ENCODE measurements around the gene KLHL29.

The KLHL29 gene

DNA sequence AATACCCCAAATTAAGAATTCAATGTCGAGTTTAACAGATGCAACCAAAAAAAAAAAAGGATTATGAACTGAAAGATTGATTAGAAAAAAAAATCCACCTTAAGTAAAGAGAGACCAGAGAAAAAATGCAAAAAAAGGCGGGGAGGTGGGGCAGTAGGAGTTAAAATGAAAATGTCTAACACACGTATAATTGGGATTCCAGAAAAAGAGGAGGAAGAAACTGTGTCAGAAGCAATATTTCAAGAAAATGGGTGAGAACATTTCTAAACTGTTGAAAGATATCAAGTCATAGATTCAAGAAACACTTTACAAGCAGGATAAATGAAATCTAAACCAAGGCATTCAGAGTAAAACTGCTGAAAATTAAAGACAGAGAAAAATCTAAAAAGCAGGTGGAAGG lies 226.9 kb downstream of the KLHL29 start:
- H3K4me3 ChIP-seq: no peak overlapping the region
- no peak overlapping the region for H3K27ac ChIP-seq

DNA sequence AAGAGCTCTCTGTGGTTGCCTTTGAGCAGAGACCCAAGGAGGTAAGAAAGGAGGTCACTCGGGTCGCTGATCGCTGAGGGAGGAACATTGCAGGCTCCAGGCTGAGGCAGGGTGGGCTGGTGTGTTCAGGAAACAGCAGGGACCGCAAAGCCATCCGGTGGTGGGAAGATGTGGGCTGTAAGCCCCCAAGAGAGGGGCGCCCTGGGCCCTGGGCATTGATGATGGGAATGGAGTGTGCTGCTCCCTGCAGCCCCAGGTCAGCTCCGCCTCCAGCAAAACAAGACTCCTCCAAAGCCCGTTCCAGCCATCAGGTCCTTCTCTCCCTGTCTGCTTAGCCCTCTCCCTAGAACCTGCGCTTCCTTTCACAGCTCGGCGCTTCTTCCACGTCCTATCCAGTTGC lies 229.7 kb downstream of the KLHL29 start:
- Histone ChIP-seq H3K27ac (no peak overlapping the region), H3K4me3 (no peak overlapping the region)

GRCh38 chr2:23615216-23616020 lies 230.4 kb downstream of the KLHL29 start:
- peak overlapping the region in 5 of 21 experiments; percentile 12 to 78 (median 73) for H3K27ac ChIP-seq
- H3K4me3 ChIP-seq: no peak overlapping the region

- no peak overlapping the region for H3K4me3 ChIP-seq
- peak overlapping the region in 10 of 21 experiments; percentile 28 to 83 (median 74) for H3K27ac ChIP-seq
Measured at GRCh38 chr2:23616630-23617029, 231.7 kb downstream of the KLHL29 start.

DNA sequence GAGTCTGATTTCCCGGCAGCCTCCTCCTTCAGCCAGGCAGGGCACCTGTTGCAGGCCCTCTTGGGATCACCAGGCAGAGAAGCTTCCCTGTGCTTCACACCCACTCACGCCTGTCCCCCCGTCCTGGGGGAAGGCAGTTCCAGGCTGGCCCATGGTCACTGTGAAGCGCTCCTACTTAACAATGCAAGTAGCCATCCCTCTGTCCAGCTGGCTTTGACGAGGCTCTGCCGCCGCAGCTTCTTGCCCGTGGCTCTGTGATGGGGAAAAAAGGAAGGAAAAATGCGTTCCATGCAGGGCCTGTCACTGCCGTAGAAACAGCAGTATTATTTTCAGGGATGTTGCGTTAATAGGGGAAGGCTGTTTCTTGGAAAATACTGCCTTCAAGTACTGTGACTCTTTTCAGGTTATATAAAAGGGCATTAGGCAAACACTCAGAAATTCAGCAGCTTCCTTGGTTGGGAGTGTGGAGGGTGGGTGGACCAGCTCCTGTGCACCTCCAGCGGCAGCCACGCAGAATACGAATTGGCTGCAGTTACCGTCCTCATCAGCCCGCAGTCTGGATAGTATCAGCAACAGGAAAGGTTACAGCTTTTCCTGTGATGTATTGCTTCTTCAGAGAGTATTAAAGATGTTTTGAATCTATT lies 232.3 kb downstream of the KLHL29 start:
- Histone ChIP-seq H3K4me3 (no peak overlapping the region), H3K27ac (peak overlapping the region in 14 of 21 experiments; percentile 3 to 83 (median 64))

DNA sequence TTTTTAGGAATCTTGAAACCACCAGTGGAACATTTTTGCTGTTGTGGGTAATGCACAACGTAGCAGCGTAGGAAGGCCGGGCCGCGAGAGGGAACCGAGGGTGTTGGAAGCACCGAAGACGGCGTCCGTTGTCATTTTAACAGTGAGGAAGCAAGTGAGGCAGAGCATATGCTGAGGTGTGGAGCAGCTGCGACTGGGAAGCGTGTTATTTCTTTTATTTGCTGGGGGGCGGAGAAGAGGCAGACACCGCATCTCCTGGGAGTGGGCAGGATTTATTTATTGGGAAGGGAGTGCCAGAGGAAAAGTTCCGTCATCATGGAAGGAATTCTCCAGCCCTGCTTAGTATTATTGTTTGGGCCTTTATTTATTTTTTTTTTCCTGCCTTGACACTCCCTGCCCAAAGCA lies 232.8 kb downstream of the KLHL29 start:
- no peak overlapping the region for H3K4me3 ChIP-seq
- peak overlapping the region in 12 of 21 experiments; percentile 2 to 83 (median 51) for H3K27ac ChIP-seq

DNA sequence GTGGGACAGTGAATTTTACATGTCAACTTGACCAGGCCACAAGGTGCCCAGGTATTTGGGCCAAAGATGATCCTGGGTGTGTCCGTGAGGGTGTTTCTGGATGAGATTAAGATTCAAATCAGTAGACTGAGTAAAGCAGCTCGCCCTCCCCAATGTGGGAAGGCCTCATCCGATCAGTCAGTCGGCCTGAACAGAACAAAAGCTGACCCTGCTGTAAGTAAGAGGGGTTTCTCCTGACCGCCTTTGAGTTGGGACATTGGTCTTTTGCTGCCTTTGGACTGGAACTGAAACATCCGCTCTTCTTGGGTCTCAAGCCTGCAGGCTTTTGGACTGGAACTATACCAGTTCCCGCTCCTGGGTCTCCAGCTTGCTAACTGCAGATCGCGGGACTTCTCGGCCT lies 233.3 kb downstream of the KLHL29 start:
- H3K27ac ChIP-seq: peak overlapping the region in 11 of 21 experiments; percentile 2 to 78 (median 29)
- H3K4me3 ChIP-seq: no peak overlapping the region

DNA sequence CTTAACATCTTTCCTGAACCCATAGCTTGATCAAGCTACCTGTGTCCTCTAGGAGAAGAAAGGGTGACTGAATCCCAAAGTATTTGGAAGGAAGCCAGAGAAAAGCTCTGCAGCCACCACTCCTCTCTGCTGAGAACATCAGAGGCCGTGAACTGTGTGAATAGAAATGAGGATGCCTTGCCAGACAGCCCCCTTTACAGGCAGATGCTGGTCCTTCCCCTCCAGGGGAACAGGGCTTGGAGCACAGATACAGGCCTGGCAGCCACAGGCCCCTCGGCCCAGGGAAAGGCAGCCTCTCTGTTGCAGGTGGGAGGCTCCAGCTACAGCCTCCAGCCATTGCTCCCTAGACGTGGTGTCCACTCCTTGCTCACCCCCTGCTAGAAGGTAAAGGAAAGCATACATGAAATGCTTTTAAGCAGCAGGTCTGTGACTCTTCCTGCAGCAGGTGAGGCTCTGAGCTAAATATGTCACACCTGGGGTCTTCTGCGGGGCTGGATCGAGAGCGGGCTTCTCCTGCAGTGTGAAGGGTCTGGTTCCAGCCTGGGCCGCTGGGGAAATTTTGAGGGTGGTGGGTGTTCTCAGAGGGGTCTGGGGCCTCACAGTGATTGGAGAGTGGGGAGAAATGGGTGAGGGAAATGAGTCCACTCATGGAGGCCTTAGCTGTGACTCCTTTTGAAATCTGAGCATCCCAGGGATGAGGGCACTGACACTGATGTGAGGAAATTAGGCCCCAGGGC lies 234.0 kb downstream of the KLHL29 start:
- peak overlapping the region in 5 of 21 experiments; percentile 3 to 78 (median 23) for H3K27ac ChIP-seq
- H3K4me3 ChIP-seq: no peak overlapping the region

GRCh38 chr2:23619941-23620340 lies 235.0 kb downstream of the KLHL29 start:
- no peak overlapping the region for H3K4me3 ChIP-seq
- H3K27ac ChIP-seq: no peak overlapping the region

DNA sequence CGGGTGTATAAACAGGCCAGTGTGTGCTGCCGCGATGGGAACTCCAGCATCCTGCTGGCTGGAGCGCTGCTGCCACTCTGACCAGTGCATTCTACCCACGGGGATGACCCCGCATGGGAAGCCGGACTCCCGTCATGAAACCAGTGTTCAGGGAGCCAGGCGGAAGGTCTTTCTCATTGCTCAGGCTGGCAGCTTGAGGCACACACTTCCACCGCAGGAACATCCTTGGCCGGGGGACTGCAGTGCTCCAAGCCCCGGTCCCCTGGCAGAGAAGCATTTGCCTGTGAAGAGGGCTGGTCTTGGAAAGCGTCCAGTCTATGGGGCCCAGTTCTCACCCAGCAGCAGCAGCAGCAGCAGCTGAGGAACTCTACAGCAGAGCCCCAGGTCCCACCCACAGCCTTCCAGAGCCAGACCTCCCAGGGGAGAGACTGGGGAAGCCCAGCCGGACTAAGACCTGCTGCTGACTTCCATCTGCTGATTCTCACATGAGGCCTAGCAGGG lies 235.9 kb downstream of the KLHL29 start:
- Histone ChIP-seq H3K27ac (no peak overlapping the region), H3K4me3 (no peak overlapping the region)

- H3K4me3 ChIP-seq: no peak overlapping the region
- H3K27ac ChIP-seq: no peak overlapping the region
Measured at GRCh38 chr2:23621616-23622015, 236.6 kb downstream of the KLHL29 start.

DNA sequence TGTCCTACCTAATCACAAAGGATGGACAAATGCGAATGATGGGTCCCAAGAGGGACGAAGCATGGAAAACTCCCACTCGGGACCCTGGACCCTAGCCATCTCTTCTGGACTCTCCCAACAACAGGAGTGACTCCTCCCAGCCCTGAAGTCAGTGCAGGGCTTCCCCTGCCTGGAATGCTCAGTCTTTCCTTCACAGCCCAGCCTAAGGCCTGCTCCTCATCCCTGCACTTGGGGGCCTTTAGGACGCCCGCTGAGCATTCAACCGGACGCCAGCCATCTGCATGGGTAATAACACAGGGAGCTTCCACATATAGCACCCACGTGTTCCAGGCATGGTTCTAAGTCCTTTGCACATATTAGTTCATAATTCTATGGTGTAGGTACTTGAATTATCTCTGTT lies 237.5 kb downstream of the KLHL29 start:
- no peak overlapping the region for H3K27ac ChIP-seq
- no peak overlapping the region for H3K4me3 ChIP-seq

- H3K27ac ChIP-seq: no peak overlapping the region
Measured at GRCh38 chr2:23622966-23623675, 238.1 kb downstream of the KLHL29 start.

DNA sequence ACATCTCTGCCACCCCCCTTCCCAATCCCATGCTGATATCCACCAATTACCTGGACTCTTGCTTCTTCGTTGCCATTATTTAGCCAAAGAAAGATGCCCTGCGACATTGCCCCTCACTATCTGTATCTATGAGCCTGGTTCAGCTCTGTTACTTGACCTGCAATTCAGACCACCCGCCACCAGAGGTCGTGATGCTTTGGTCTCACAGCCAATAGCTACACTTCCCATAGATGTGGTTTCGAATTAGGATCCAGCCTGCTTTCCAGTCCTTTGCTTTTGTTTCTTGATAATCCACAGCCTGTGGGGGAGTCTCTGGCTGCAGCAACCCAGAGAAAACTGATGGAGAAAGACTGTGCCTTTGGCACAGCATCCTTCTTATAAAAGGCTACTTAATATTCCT lies 239.4 kb downstream of the KLHL29 start:
- no peak overlapping the region for H3K4me3 ChIP-seq
- no peak overlapping the region for H3K27ac ChIP-seq

More at GRCh38 chr2:23622966-23623675, 238.1 kb downstream of the KLHL29 start:
- H3K4me3 ChIP-seq: no peak overlapping the region

DNA sequence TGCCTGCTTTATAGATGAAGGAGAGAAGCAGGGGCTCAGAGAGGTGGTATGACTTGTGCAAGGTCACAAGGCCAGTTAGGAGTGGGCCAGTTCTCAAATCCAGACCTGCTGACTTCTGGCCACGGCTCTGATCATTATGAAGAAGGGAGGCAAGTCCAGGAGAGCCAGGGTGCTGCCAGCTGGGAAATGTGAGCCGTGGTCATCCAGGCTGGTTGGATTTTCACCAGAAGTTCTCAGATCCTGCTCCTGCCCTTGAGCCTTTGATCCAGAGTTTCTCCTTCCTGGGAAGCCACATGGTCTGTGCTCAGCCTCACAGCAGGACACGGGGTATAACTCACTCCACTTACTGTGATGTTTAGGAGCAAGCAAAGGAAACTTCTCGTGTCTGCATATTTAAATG lies 239.9 kb downstream of the KLHL29 start:
- Histone ChIP-seq H3K4me3 (no peak overlapping the region), H3K27ac (no peak overlapping the region)

DNA sequence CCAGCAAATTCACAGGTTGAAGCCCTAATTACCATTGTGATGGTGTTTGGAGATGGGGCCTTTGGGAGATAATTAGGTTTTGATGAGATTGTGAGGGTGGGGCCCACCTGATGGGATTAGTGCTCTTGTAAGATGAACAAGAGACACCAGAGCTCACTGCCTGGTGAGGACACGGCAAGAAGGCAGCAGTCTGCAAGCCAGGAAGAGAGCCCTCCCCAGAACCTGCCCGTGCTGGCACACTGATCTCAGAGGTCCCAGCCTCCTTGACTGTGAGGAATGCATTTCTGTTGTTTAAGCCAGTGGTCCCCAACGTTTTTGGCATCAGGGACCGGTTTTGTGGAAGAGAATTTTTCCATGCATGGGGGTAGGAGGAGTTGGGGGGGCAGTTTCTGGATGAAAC lies 240.7 kb downstream of the KLHL29 start:
- no peak overlapping the region for H3K4me3 ChIP-seq
- H3K27ac ChIP-seq: no peak overlapping the region

DNA sequence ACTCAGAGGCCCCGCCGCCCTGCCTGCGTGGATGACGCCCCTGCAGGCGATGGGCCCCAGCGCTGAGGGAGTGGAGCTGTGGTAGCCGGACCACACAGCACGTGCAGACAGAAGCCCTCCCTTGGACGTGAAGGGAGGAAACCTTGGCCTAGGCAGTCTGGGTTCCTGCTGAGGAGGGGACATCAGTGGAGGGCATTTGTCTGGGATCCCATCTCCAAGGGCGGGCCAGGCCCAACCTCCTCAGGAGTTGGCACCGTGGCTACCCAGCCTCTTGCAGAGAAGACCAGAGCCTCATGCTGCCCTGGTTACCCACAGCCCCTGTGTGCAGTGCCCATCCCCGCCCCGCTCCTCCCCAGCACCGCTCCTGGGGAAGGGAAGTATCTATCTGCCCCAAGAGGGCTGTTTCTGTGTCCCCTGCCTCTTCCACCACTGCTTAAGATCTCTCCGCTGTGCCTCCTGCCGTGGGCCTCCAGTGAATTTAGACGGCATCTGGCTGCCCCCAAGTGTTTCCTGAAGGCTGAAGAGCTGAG lies 241.8 kb downstream of the KLHL29 start:
- Histone ChIP-seq H3K4me3 (no peak overlapping the region), H3K27ac (no peak overlapping the region)

DNA sequence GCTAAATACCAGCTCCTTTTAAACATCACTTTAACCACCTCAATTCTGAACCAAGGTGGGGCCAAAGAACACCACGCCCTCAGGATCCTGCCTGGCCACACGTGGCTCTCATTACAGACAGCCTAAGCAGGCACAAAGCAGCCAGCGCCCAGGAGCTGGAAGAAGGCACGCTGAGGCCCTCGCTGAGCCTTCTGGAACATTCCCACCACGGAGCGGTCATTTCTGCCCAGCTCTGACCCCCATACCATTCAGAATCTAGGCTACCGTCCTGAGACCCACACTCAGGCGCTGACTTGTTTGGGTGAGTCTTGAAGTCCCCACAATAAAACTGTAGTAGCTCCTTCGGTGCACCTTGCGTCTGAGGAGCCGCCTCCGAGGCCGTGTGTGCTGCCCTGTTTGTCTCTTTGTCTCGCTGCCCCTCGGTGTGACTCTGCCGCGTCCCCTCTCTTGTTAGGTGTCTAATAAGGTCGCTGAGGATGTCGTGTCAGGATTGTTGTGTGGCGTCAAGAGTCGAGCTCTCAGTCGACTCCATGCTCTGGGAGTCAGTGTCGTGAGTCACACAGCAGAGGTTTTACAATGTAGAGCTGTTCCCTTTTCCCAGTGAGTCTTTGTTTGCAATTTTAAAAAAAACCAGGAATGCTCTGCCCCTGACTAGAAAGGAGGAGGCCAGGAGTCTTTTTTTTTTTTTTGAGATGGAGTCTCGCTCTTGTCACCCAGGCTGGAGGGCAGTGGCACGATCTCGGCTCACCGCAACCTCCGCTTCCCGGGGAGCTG lies 242.4 kb downstream of the KLHL29 start:
- Histone ChIP-seq H3K27ac (no peak overlapping the region), H3K4me3 (no peak overlapping the region)
